ENCODE data around the gene CFAP20DC. TPM values are rescaled to one million over a fixed set of nuclear protein-coding genes. Genes with fewer than 3 reads are reported as not detected.
A peak's percentile ranks its signal among the peaks of the same experiment; 100 is the strongest.

CFAP20DC gene
- total and polyA plus RNA-seq, 2 of the 4 experiments (the other 2 are of a cell fraction), result 1.2 to 1.6 TPM

GRCh38 chr3:58952128-58952917, 97.5 kb downstream of the CFAP20DC start:
- H4K5ac ChIP-seq (ENCODE audit: low read depth, low read length), result no peak overlapping the region
- TF ChIP-seq RCOR1 (IDR thresholded peaks at IDR 0.05; ENCODE audit: insufficient replicate concordance, low read length), result no peak
- no peak for TF ChIP-seq CTCF (conservative IDR thresholded peaks at IDR 0.05; ENCODE audit: low read depth, low read length)
- TF ChIP-seq SMC3 (IDR thresholded peaks at IDR 0.05; ENCODE audit: low read depth, low read length), result no peak
- no peak for TF ChIP-seq RAD21 (IDR thresholded peaks at IDR 0.05; ENCODE audit: low read length)
- TF ChIP-seq MXI1 (IDR thresholded peaks at IDR 0.05; ENCODE audit: borderline replicate concordance, low read depth, low read length), result no peak
- TF ChIP-seq CEBPB (IDR thresholded peaks at IDR 0.05; ENCODE audit: low read depth, low read length), result no peak
- TF ChIP-seq RFX5 (IDR thresholded peaks at IDR 0.05; ENCODE audit: low read depth, low read length), result no peak
- TF ChIP-seq MAZ (IDR thresholded peaks at IDR 0.05; ENCODE audit: borderline replicate concordance, low read depth, low read length), result no peak
- TF ChIP-seq CHD1 (IDR thresholded peaks at IDR 0.05; ENCODE audit: low read depth, low read length), result no peak
- no peak for TF ChIP-seq NFE2L2 (IDR thresholded peaks at IDR 0.05; ENCODE audit: low read depth, low read length)
- TF ChIP-seq POLR2A (IDR thresholded peaks at IDR 0.05; ENCODE audit: low read depth, low read length), result no peak
- in situ Hi-C loops (cut with MboI; ENCODE audit: low sequenced_read_pairs), result no loop called here
- H2AK9ac ChIP-seq (replicated peaks; ENCODE audit: low read depth, low read length, poor library complexity), result no peak overlapping the region
- ChIA-PET POLR2A (ENCODE audit: unreplicated experiment) (no interaction called here), CTCF (no interaction called here)
- H3K18ac ChIP-seq (ENCODE audit: low read depth, low read length), result no peak overlapping the region
- dilution Hi-C loops (cut with HindIII; ENCODE audit: low sequenced_read_pairs, unreplicated experiment), result no loop called here
- no peak overlapping the region for H3K4me3 ChIP-seq (ENCODE audit: insufficient read depth, low read depth, low read length)
- H4K20me1 ChIP-seq (ENCODE audit: insufficient read depth, low read length), result no peaks in the 10 kb centered on the region
- H4K8ac ChIP-seq (ENCODE audit: low read depth in 2 of 2, low read length in 2 of 2), result no peak overlapping the region
- no peaks in the 10 kb centered on the region for H3K27me3 ChIP-seq (ENCODE audit: control insufficient read depth, insufficient read depth, low read length)
- no TSS peak for BruUV-seq (replicated peaks)
- WGBS, 2 experiments (ENCODE audit: extremely low coverage in 2 of 2, insufficient read length in 1 of 2), result no CpG with 5 or more reads among the region's 4 CpGs
- no peak overlapping the region for H3K56ac ChIP-seq (ENCODE audit: extremely low read depth, insufficient read depth, low read length)
- H2BK20ac ChIP-seq (ENCODE audit: low read depth, low read length), result no peak overlapping the region
- no peaks in the 10 kb centered on the region for H3K9me1 ChIP-seq (ENCODE audit: insufficient read depth, low read length)
- H4K91ac ChIP-seq (ENCODE audit: insufficient read depth, low read depth, low read length), result no peak overlapping the region
- H2BK15ac ChIP-seq (ENCODE audit: low read depth, low read length), result no peak overlapping the region
- DNase-seq, result peak; percentile 33
- no peak overlapping the region for H3K23ac ChIP-seq (ENCODE audit: low read depth, low read length)
- no peak overlapping the region for H3K4me2 ChIP-seq (ENCODE audit: low read depth, low read length)
- intact Hi-C loops (cut with micrococcal nuclease), result no loop called here
- H3K79me1 ChIP-seq (ENCODE audit: low read depth in 1 of 2, low read length in 2 of 2), result no peaks in the 10 kb centered on the region
- no peak overlapping the region for H3K4ac ChIP-seq (ENCODE audit: low read depth, low read length)
- no peak overlapping the region for H2BK120ac ChIP-seq (ENCODE audit: low read depth, low read length)
- no peak overlapping the region for H2AK5ac ChIP-seq (ENCODE audit: low read depth, low read length)
- H3K4me1 ChIP-seq (ENCODE audit: control insufficient read depth, insufficient read depth, low read length), result no peaks in the 10 kb centered on the region
- no peak overlapping the region for H2BK5ac ChIP-seq (ENCODE audit: low read depth, low read length, poor library complexity, severe bottlenecking)
- no peak overlapping the region for H3K27ac ChIP-seq (ENCODE audit: insufficient read depth, low read length)
- H3K9ac ChIP-seq (ENCODE audit: low read depth, low read length), result no peak overlapping the region
- no peak overlapping the region for H2AFZ ChIP-seq (replicated peaks; ENCODE audit: low read length, poor library complexity)
- no peak for ATAC-seq (ENCODE audit: low read depth)
- no peaks in the 10 kb centered on the region for H3K36me3 ChIP-seq (ENCODE audit: control insufficient read depth, insufficient read depth, low read length)
- no peak overlapping the region for H3K14ac ChIP-seq (replicated peaks; ENCODE audit: low read depth, low read length)
- no peaks in the 10 kb centered on the region for H3K9me3 ChIP-seq (ENCODE audit: control insufficient read depth, insufficient read depth, low read length)
